Neural cell (in vitro differentiated cells): Measurements from ENCODE around the gene POLR1A.

Experiments used
- EP300 ChIP-seq: fragments of 450-650 bp; conservative IDR thresholded peaks from 2 replicates; pipeline ENCODE4 v1.6.1; 2014; ENCODE audit warnings: antibody characterized with exemption, mild to moderate bottlenecking, moderate library complexity; ENCODE audit not compliant: poor library complexity, severe bottlenecking
- EZH2 ChIP-seq: fragments of 200-600, 300-800 bp; shearing (Covaris generic), sonication (generic); IDR thresholded peaks from 2 replicates; pipeline ENCODE4 v1.6.1; 2014; ENCODE audit warnings: antibody characterized with exemption, low read length, borderline replicate concordance, mild to moderate bottlenecking; ENCODE audit not compliant: insufficient read depth, poor library complexity, severe bottlenecking
- POLR2AphosphoS5 ChIP-seq: IDR thresholded peaks from 2 replicates; pipeline ENCODE4 v1.6.1; 2012
- SMC3 ChIP-seq: fragments of 450-650 bp; conservative IDR thresholded peaks from 2 replicates; pipeline ENCODE4 v1.6.1; 2014; ENCODE audit warnings: antibody characterized with exemption, mild to moderate bottlenecking, moderate library complexity; ENCODE audit not compliant: poor library complexity
- TAF1 ChIP-seq: IDR thresholded peaks from 2 replicates; pipeline ENCODE4 v1.6.1; 2012; ENCODE audit warnings: low read depth
- TF ChIP-seq, protein P1 (sequence below): fragments of 450-650 bp; IDR thresholded peaks from 2 replicates; pipeline ENCODE4 v1.5.1; 2014; ENCODE audit warnings: antibody characterized with exemption, mild to moderate bottlenecking, moderate library complexity; ENCODE audit not compliant: poor library complexity, severe bottlenecking
- TF ChIP-seq, protein P2 (sequence below): IDR thresholded peaks from 2 replicates; pipeline ENCODE4 v1.6.1; 2012; ENCODE audit warnings: borderline replicate concordance

DNA sequence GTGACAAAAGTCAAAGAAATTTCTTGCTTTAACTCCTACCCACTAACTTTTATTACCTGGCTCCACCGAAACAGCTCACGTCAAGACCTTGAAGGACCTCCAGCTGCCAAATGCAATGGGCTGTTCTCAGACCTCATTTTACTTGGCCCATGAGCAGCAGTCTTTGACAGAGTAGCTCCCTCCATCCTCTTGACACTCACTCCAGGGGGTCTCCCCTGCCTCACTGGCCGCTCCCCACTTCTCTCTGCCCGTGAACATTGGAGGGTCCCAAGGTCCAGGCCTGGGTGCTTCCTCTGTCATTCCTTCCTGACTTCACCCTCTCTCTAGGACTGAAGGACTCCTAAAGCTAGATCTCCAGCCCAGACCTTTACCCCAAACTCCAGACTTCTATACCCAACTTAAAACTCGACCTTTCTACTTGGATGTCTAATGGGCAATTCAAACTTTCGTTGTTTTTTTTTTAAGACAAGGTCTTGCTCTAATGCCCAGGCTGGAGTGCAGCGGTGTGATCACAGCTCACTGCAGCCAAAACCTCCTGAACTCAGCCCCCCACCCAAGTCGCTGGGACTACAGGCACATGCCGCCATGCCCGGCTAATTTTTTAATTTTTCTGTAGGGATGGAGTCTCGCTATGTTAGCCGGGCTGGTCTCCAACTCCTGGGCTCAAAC lies 124.0 kb downstream of the POLR1A start:
- TF ChIP-seq, protein P1, sequence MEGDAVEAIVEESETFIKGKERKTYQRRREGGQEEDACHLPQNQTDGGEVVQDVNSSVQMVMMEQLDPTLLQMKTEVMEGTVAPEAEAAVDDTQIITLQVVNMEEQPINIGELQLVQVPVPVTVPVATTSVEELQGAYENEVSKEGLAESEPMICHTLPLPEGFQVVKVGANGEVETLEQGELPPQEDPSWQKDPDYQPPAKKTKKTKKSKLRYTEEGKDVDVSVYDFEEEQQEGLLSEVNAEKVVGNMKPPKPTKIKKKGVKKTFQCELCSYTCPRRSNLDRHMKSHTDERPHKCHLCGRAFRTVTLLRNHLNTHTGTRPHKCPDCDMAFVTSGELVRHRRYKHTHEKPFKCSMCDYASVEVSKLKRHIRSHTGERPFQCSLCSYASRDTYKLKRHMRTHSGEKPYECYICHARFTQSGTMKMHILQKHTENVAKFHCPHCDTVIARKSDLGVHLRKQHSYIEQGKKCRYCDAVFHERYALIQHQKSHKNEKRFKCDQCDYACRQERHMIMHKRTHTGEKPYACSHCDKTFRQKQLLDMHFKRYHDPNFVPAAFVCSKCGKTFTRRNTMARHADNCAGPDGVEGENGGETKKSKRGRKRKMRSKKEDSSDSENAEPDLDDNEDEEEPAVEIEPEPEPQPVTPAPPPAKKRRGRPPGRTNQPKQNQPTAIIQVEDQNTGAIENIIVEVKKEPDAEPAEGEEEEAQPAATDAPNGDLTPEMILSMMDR, result no peak
- TF ChIP-seq EP300, result no peak
- no peak for TF ChIP-seq SMC3
- TF ChIP-seq POLR2AphosphoS5, result no peak
- no peak for TF ChIP-seq EZH2
- no peak for TF ChIP-seq TAF1
- TF ChIP-seq, protein P2, sequence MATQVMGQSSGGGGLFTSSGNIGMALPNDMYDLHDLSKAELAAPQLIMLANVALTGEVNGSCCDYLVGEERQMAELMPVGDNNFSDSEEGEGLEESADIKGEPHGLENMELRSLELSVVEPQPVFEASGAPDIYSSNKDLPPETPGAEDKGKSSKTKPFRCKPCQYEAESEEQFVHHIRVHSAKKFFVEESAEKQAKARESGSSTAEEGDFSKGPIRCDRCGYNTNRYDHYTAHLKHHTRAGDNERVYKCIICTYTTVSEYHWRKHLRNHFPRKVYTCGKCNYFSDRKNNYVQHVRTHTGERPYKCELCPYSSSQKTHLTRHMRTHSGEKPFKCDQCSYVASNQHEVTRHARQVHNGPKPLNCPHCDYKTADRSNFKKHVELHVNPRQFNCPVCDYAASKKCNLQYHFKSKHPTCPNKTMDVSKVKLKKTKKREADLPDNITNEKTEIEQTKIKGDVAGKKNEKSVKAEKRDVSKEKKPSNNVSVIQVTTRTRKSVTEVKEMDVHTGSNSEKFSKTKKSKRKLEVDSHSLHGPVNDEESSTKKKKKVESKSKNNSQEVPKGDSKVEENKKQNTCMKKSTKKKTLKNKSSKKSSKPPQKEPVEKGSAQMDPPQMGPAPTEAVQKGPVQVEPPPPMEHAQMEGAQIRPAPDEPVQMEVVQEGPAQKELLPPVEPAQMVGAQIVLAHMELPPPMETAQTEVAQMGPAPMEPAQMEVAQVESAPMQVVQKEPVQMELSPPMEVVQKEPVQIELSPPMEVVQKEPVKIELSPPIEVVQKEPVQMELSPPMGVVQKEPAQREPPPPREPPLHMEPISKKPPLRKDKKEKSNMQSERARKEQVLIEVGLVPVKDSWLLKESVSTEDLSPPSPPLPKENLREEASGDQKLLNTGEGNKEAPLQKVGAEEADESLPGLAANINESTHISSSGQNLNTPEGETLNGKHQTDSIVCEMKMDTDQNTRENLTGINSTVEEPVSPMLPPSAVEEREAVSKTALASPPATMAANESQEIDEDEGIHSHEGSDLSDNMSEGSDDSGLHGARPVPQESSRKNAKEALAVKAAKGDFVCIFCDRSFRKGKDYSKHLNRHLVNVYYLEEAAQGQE, result no peak
